Glutamatergic neuron (in vitro differentiated cells): Measurements from ENCODE around the gene PTPRT. TPM values are rescaled to one million over a fixed set of nuclear protein-coding genes. Genes with fewer than 3 reads are reported as not detected.
"Not testable (repeated sequence)": the region's sequence is repeated elsewhere in the genome, so short reads cannot be mapped to it uniquely, and the experiment has no call there.

Experiments
- DNase-seq: peaks from one replicate; pipeline ENCODE4 v3.0.0; 2022
- H3K27ac Mint-ChIP-seq: one replicate; pipeline ENCODE4 v1.8.0; 2020; ENCODE audit warnings: mild to moderate bottlenecking, mixed read lengths, inconsistent platforms; ENCODE audit not compliant: unreplicated experiment
- H3K27me3 Mint-ChIP-seq: one replicate; pipeline ENCODE4 v1.8.0; 2020; ENCODE audit warnings: mild to moderate bottlenecking, moderate library complexity, mixed read lengths, inconsistent platforms; ENCODE audit not compliant: unreplicated experiment
- H3K36me3 Mint-ChIP-seq: one replicate; pipeline ENCODE4 v1.8.0; 2020; ENCODE audit warnings: mild to moderate bottlenecking, mixed read lengths, inconsistent platforms; ENCODE audit not compliant: unreplicated experiment
- H3K4me1 Mint-ChIP-seq: one replicate; pipeline ENCODE4 v1.8.0; 2020; ENCODE audit warnings: mild to moderate bottlenecking, low read depth, mixed read lengths, inconsistent platforms; ENCODE audit not compliant: unreplicated experiment
- H3K4me3 Mint-ChIP-seq: one replicate; pipeline ENCODE4 v1.8.0; 2020; ENCODE audit warnings: mild to moderate bottlenecking, mixed read lengths, inconsistent platforms; ENCODE audit not compliant: unreplicated experiment
- H3K9me3 Mint-ChIP-seq: one replicate; pipeline ENCODE4 v1.8.0; 2020; ENCODE audit warnings: mild to moderate bottlenecking, moderate library complexity, mixed read lengths, inconsistent platforms; ENCODE audit not compliant: unreplicated experiment
- CTCF ChIP-seq: fragments of 200-600 bp; sonication (generic); IDR thresholded peaks from one replicate; pipeline ENCODE4 v1.5.0; 2021; ENCODE audit not compliant: partially characterized antibody, unreplicated experiment
- total RNA-seq: library from RNA; stranded (reverse); fragmentation: NEBNext Ultra II Directional; extraction: Animal tissue kit (Norgen Biotek cat#: 25700); gene quantifications from one replicate; pipeline ENCODE4 v1.2.1, GENCODE V29; 2021; ENCODE audit not compliant: unreplicated experiment

Gene PTPRT
- total RNA-seq, 1 donor from 2014 or later: 1.9 TPM

DNA sequence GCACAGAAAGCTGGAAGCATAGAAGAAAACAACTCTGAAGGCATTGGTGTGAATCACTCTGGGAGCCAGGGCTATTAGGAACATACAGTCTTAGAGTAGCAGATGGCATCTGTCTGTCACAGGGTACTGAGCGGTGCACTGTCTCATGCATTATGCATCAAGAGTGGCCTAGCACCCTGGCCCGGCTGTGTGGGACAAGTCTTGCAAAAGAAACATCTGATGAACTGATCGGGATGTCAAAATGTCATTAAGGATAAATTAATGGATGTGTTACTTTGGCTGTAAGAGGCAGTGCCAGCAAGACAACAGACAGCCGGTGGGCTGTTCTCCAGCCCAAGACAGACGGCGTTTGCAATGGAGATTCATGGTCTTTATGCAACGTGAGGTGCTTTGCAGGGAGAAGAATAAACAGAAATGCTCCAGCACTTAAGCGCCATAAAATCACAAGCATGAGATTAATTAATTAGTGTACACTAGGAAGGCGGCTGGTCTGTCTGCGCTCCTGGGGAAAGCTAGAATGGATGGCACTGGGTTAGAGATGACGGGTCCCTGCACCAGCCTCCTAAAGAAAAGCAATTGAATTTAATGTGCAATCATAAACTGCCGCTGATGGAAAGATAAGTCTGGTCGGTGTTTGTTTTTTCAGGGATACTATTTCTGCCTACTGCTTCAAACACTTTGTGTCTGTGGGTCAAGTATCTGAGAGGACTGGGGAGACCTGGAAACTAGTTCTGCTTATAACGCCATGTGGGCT lies 970.9 kb downstream of the PTPRT start:
- Mint-ChIP-seq H3K9me3 (peaks cover 13% of the 10 kb centered on the region), H3K36me3 (no peaks in the 10 kb centered on the region), H3K27ac (peak overlapping the region; percentile 98), H3K4me3 (peak overlapping the region; percentile 39), H3K4me1 (peaks cover 17% of the 10 kb centered on the region), H3K27me3 (peaks cover 2% of the 10 kb centered on the region)
- DNase-seq: peak; percentile 69
- no peak for TF ChIP-seq CTCF

DNA sequence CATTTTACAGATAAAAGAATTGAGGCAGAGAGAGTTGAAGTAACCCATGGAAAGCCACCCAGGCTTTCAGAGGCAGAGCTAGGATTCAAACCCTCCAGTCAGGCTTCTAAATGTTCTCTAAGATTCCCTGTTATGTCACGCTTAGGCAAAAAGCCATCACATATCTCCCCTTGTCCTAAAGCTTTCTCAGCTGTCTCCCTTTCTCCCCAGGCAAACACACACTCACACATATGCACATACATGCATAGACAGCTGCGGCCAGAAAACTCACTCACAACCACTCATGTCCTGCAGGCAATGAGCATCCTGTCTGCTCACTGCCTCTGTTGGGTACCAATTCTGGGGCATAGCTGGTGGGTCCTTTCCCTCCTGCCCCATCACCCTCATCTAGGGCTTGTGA lies 975.6 kb downstream of the PTPRT start:
- Mint-ChIP-seq H3K27ac (no peak overlapping the region), H3K4me3 (no peak overlapping the region), H3K9me3 (peaks cover 13% of the 10 kb centered on the region), H3K36me3 (no peaks in the 10 kb centered on the region), H3K4me1 (peaks cover 11% of the 10 kb centered on the region), H3K27me3 (peaks cover 2% of the 10 kb centered on the region)
- no peak for TF ChIP-seq CTCF
- no peak for DNase-seq

- H3K36me3 Mint-ChIP-seq: no peaks in the 10 kb centered on the region
- H3K9me3 Mint-ChIP-seq: peaks cover 2% of the 10 kb centered on the region
- H3K4me3 Mint-ChIP-seq: no peak overlapping the region
- no peak for DNase-seq
- no peaks in the 10 kb centered on the region for H3K4me1 Mint-ChIP-seq
- no peak overlapping the region for H3K27ac Mint-ChIP-seq
- TF ChIP-seq CTCF: no peak
- H3K27me3 Mint-ChIP-seq: no peaks in the 10 kb centered on the region
Observed at GRCh38 chr20:42212391-42212790, 977.3 kb downstream of the PTPRT start.

DNA sequence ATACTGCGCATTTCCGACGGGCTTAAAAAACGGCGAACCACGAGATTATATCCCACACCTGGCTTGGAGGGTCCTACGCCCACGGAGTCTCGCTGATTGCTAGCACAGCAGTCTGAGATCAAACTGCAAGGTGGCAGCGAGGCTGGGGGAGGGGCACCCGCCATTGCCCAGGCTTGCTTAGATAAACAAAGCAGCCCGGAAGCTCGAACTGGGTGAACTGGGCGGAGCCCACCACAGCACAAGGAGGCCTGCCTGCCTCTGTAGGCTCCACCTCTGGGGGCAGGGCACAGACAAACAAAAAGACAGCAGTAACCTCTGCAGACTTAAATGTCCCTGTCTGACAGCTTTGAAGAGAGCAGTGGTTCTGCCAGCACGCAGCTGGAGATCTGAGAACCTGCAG lies 983.1 kb downstream of the PTPRT start:
- not testable (repeated sequence) for H3K4me3 Mint-ChIP-seq, H3K27me3 Mint-ChIP-seq, H3K27ac Mint-ChIP-seq, H3K36me3 Mint-ChIP-seq, H3K4me1 Mint-ChIP-seq, H3K9me3 Mint-ChIP-seq, DNase-seq

DNA sequence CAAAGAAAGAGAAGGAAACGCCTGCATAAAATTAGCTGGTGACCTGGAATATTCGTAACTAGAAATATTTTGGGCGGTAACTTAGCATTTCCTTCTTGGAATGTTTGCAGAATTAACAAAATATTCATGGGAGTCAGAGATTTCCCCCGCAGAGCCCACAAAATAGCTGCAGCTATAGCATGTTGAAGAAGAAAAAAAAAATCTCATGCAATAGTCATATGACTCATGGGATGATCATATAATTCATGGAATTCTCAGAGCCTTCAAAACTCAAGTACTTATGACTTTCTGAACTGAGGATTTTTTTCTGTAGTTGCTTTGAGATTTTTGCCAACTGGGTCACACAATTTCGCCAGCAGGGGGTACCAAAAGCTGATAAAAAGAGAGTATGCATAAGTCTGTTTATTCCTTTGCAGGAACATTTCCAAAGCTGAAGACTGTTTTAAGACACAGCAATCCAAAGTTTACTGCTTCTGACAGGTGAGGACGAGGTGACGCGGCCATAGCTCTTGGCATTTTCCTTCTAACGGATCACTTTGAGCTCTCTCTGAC lies 985.5 kb downstream of the PTPRT start:
- Mint-ChIP-seq H3K4me3 (no peak overlapping the region), H3K27ac (no peak overlapping the region), H3K4me1 (no peaks in the 10 kb centered on the region), H3K36me3 (no peaks in the 10 kb centered on the region), H3K27me3 (peaks cover 3% of the 10 kb centered on the region), H3K9me3 (no peaks in the 10 kb centered on the region)
- DNase-seq: peak; percentile 39
- TF ChIP-seq CTCF: peak; percentile 77
